Mucosa of stomach (tissue), 1 donor: ENCODE measurements around the gene OR51B6.
"Not testable (repeated sequence)": the region's sequence is repeated elsewhere in the genome, so short reads cannot be mapped to it uniquely, and the experiment has no call there.

Experiments
- H3K27me3 ChIP-seq: one replicate; pipeline ENCODE4 v1.7.0; 2013; ENCODE audit warnings: mild to moderate bottlenecking, low read length; ENCODE audit not compliant: control insufficient read depth, insufficient read depth
- H3K36me3 ChIP-seq: one replicate; pipeline ENCODE4 v1.7.0; 2013; ENCODE audit warnings: low read length; ENCODE audit not compliant: control insufficient read depth, insufficient read depth
- H3K4me1 ChIP-seq: one replicate; pipeline ENCODE4 v1.7.0; 2013; ENCODE audit warnings: mild to moderate bottlenecking, low read length; ENCODE audit not compliant: control insufficient read depth, insufficient read depth
- H3K4me3 ChIP-seq: one replicate; pipeline ENCODE4 v1.7.0; 2013; ENCODE audit warnings: low read length
- H3K9ac ChIP-seq: one replicate; pipeline ENCODE4 v1.7.0; 2013; ENCODE audit warnings: mild to moderate bottlenecking, low read length, moderate library complexity
- H3K9me3 ChIP-seq: one replicate; pipeline ENCODE4 v1.7.0; 2013; ENCODE audit warnings: mild to moderate bottlenecking, low read length, moderate library complexity; ENCODE audit not compliant: control insufficient read depth
- donor health status: Pancreatic carcinoma.

The OR51B6 gene

DNA sequence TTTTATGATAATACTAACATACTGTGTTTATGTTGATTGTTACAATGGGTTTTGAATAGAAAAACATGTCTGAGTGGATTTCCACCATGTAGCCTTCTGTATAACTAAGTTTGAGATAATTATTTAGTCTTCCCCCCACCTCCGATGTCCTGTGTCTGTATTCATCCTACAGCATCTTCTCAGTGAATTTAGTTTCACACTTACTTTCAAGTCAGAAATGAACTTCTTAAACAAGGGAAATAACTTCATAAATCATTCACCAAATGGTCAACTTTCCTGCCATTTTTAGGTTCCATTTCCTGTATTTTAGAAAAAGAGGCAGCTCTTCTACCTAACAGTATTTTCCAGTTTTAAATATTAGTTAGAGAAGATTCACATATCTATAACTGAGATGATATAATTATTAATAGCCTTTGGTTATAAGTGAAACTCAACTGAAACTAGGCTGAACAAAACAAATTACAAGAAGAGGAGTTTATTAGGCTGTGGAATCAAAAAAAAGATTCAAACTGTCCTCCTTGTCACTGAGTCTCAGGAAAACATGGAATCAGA, 11.5 kb upstream of the OR51B6 start:
- Histone ChIP-seq H3K36me3 (no peaks in the 10 kb centered on the region), H3K27me3 (no peaks in the 10 kb centered on the region), H3K9ac (no peak overlapping the region), H3K9me3 (no peaks in the 10 kb centered on the region), H3K4me3 (no peak overlapping the region), H3K4me1 (no peaks in the 10 kb centered on the region)

DNA sequence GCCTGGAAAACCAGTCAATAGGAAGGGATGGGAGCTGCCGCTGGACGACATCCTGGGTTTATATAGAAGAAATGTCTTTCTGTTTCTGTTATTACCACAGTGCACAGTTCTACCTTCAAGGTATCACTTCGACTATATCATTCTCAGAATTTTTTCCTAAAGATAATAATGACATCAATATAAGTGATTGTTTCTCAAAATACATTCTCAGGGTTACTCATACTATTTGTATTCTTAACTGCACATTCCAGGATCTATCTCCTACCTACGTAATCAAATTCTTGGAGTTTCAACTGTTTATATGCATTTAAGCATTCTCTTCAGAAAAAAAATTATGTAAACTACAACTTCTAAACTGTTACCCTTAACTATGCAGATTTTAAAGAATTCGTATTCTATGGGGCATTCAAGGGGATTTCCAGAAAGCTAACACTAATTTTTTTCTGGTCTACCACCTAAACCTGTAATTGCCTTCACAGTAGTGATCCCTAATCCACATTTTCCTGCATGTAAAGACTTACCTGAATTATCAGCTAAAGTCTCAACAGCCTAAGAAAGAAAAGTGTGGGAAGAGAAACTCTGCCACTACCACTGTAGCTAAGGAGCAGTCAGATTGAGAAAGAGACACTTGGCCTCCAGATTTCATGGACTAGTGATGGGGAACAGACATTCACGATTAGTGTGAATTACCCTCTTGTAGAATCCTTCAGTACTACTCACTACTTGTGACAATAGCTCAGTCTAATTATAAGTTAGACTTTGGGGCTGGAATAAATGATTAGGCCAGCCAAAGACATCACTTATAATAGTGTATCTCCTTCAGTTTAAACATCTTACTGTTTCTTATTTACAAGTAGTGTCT, 7.6 kb upstream of the OR51B6 start, which contains the start of gene OR51B5:
OR51B5 (minus strand) TSS at position 51 of the 862 bp plus-strand sequence; CDS start at position 51, 0 bp downstream.
- H3K36me3 ChIP-seq = no peaks in the 10 kb centered on the region
- no peaks in the 10 kb centered on the region for H3K4me1 ChIP-seq
- H3K9me3 ChIP-seq = no peaks in the 10 kb centered on the region
- no peak within 1 kb of the TSS for H3K9ac ChIP-seq
- H3K4me3 ChIP-seq = no peak within 1 kb of the TSS
- no peaks in the 10 kb centered on the region for H3K27me3 ChIP-seq

DNA sequence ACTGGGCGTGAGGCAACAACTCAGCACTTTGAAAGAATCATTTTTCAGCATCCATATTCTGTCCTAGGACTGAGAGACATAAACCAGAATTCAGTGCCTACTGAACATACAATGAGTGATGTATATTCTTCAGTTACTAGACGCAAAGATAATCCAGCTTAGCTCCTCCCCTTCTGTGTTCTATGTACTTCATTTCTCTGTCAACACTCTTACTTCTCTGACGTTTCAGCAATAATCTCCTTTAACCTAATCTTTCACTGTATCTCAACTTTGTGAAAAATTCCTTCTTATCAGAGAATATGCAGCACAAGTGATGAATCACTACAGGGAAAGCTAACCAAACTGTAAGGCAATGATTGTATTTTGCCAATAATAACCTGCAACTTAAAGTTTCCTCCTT, 5.5 kb upstream of the OR51B6 start:
- Histone ChIP-seq H3K27me3 (no peaks in the 10 kb centered on the region), H3K9ac (no peak overlapping the region), H3K4me1 (no peaks in the 10 kb centered on the region), H3K36me3 (no peaks in the 10 kb centered on the region), H3K4me3 (no peak overlapping the region), H3K9me3 (no peaks in the 10 kb centered on the region)

DNA sequence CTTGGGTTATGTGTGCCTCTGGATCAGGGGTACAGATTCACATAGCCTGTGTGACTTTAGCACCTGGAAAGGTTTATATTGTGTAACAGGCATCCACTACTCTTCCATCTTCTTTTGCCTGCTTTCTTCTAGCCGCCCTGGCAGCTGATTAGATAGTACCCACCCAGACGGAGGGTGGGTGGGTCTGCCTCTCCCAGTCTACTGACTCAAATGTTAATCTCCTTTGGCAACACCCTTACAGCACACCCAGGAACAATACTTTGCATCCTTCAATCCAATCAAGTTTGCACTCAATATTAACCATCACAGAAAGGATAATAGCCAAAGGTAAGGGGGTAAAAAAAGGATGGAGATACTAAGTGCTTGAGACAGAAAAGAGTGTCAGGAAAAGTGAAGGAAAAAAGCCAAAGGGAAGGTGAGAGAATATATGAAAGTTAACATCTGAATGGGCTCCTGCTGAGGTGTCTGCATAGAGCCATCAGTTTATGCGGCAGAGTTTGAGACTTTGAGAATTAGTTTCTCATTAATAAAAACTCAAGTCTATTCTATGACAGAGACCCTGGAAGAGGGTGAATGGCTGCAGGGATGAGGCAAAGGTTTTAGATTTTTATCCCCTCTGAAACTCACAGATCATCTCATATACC, 2.6 kb upstream of the OR51B6 start:
- Histone ChIP-seq H3K27me3 (no peaks in the 10 kb centered on the region), H3K36me3 (no peaks in the 10 kb centered on the region), H3K9ac (no peak overlapping the region), H3K4me1 (no peaks in the 10 kb centered on the region), H3K9me3 (no peaks in the 10 kb centered on the region), H3K4me3 (no peak overlapping the region)

DNA sequence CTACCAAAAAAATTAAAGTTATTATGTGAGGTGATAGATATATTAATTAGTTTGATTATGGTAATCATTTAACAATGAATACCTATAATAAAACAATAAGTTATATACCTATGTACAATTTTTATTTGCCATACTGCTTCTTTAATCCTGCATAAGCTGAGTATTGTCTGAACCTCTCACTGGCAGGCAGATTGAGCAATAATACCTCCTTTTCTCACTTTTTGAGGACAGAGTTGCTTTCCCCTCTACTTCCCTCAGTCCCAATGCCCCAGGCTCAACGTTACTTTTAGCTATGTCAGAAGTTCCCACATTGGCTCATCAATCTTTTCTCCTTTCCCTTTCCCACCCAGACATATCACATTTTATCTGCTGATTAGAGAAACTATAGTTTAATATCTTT, 1.8 kb upstream of the OR51B6 start:
- Histone ChIP-seq H3K36me3 (no peaks in the 10 kb centered on the region), H3K4me1 (no peaks in the 10 kb centered on the region), H3K9ac (no peak overlapping the region), H3K4me3 (no peak overlapping the region), H3K9me3 (no peaks in the 10 kb centered on the region), H3K27me3 (no peaks in the 10 kb centered on the region)

DNA sequence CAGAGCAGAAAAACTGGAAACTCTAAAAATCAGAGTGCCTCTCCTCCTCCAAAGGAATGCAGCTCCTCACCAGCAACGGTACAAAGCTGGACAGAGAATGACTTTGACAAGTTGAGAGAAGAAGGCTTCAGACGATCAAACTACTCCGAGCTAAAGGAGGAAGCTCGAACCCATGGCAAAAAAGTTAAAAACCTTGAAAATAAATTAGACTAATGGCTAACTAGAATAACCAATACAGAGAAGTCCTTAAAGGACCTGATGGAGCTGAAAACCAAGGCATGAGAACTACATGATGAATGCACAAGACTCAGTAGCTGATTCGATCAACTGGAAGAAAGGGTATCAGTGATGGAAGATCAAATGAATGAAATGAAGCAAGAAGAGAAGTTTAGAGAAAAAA, 4.7 kb downstream of the OR51B6 start:
- not testable (repeated sequence) for H3K9ac ChIP-seq, H3K9me3 ChIP-seq, H3K36me3 ChIP-seq, H3K4me1 ChIP-seq, H3K4me3 ChIP-seq, H3K27me3 ChIP-seq

DNA sequence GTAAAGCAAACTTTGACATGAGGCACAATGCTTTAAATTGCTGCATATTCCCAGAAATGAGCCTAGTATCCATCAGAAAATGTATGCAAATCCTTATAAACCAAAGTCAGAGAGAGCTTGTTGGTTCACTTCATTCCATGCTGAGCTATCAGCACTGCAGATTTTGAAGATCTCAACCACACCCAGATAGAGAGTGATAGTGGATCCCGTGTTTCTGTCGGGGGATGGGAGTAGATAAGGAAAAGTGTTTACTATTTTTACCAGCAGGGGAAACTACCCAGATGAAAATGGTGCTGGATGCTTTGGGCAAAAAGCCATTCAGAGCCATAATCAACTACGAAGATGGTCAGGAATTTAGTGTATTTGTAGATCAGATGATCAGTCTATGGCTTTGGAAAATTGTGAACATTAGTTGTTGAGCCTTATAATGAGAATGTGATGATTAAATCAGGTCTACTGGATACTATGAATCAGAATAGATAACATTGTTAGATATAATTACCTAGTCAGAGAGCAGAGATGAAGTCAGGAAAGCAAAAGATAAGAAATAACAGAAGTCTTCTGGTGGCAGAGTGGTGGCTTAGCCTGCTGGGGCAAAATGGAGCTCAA, 10.8 kb downstream of the OR51B6 start:
- Histone ChIP-seq H3K4me3 (no peak overlapping the region), H3K9me3 (no peaks in the 10 kb centered on the region), H3K27me3 (no peaks in the 10 kb centered on the region), H3K9ac (no peak overlapping the region), H3K36me3 (no peaks in the 10 kb centered on the region), H3K4me1 (no peaks in the 10 kb centered on the region)

DNA sequence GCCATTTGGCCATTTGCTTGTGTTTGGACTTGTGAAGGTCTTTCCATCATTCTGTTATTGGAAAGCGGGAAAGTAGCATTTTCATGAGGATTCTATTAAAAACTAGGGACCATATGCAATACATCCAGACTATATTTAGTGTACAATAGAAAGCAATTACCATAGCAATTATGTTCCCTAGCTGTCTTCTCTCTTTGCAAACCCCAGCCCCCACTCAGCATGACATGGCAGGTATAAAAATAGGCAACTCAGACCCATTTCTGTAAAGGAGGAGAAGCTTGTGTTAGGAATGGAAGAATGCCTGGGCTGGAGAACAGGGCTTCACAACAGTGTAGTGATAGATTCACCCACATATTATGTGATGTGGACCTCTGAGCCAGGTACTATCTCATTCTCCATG, 12.4 kb downstream of the OR51B6 start:
- H3K4me1 ChIP-seq = no peaks in the 10 kb centered on the region
- no peaks in the 10 kb centered on the region for H3K9me3 ChIP-seq
- H3K9ac ChIP-seq = no peak overlapping the region
- H3K27me3 ChIP-seq = no peaks in the 10 kb centered on the region
- no peak overlapping the region for H3K4me3 ChIP-seq
- no peaks in the 10 kb centered on the region for H3K36me3 ChIP-seq

DNA sequence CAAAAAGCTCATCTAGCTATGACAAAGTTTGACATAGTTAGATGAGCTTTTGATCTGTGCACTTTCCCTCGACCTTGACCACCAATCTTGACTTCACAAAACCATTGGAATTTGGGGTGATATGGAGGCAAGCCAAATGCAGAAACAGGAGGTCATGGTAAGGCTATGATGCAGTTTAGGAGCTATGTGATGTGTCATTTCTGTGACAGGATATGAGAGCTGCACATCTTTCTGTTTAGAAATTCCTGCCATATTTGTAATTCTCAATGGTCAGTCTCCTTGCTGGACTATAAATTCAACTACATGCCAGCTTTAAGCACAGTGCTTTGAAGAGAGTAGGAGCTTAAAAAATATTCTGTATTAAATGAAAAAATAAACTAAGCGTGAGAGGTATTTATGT, 12.9 kb downstream of the OR51B6 start:
- Histone ChIP-seq H3K9ac (no peak overlapping the region), H3K4me3 (no peak overlapping the region), H3K9me3 (no peaks in the 10 kb centered on the region), H3K36me3 (no peaks in the 10 kb centered on the region), H3K4me1 (no peaks in the 10 kb centered on the region), H3K27me3 (no peaks in the 10 kb centered on the region)

DNA sequence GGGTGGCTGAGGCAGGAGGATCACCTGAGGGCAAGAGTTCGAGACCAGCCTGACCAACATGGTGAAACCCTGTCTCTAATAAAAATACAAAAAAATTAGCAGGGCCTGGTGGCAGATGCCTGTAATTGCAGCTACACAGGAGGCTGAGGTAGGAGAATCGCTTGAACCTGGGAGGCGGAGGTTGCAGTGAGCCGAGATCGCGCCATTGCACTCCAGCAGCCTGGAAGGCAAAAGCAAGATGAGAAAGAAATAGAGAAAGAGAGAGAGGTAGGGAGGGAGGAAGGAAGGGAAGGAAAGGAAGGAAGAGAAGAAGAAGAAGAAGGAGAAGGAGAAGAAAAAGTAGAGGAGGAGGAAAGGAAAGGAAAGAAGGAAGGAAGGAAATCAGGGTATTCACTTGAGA, 15.1 kb downstream of the OR51B6 start:
- H3K27me3 ChIP-seq, H3K9me3 ChIP-seq, H3K4me3 ChIP-seq, H3K36me3 ChIP-seq, H3K4me1 ChIP-seq, H3K9ac ChIP-seq: not testable (repeated sequence)

DNA sequence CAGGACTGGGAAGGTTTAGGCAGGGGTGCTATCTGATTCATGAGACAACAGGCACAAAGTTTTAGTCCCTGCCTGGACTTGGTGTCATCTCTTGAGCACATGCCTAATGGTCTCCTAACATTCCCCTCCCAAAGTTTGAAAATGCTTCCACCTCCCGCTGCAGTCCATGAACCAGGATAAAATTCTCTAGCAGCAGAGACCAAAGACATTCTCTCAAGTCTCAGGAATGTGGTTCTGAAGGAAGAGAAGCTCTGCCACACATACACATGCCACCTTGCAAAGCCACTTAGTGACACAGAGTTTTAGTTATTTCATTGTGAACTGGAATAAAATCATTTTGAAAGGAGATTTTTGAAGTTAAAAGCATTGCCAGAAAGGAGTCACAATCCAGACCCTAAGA, 15.5 kb downstream of the OR51B6 start:
- Histone ChIP-seq H3K9ac (no peak overlapping the region), H3K4me1 (no peaks in the 10 kb centered on the region), H3K9me3 (no peaks in the 10 kb centered on the region), H3K27me3 (no peaks in the 10 kb centered on the region), H3K36me3 (no peaks in the 10 kb centered on the region), H3K4me3 (no peak overlapping the region)

DNA sequence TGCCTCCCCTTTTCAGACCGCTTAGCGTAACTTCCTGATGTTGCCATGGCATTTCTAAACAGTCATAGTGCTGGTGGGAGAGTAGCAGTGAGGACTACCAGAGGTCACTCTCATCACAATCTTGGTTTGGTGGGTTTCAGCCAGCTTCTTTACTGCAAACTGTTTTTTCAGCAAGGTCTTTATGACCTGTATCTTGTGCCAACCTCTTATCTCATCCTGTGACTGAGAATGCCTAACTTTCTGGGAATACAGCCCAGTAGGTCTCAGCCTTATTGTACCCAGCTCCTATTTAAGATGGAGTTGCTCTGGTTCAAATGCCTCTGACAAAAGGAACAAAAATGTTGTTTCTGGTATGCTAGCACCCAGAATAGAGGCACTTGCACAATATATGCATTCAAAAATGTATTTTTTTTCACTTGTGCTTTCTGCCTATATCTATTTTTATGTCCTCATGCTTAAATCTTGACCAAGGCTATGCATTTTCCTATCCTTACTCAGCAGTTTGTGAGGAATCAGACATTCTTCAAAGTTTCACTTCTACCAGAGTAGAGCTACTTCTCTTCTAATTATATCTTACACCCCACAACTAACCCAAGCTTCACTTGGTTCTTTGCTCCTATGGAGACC, 16.3 kb downstream of the OR51B6 start:
- Histone ChIP-seq H3K36me3 (no peaks in the 10 kb centered on the region), H3K9me3 (no peaks in the 10 kb centered on the region), H3K4me3 (no peak overlapping the region)

More for the DNA sequence above, 16.3 kb downstream of the OR51B6 start:
- no peak overlapping the region for H3K9ac ChIP-seq
- H3K27me3 ChIP-seq = no peaks in the 10 kb centered on the region
- no peaks in the 10 kb centered on the region for H3K4me1 ChIP-seq
